GM23338 (cell line): ENCODE data around the gene RYR2. TPM values are rescaled to one million over a fixed set of nuclear protein-coding genes. Genes with fewer than 3 reads are reported as not detected.

ENCODE experiments used
- CREB1 ChIP-seq: fragments of 250-450 bp; sonication (Bioruptor Pico); IDR thresholded peaks from 2 replicates; pipeline ENCODE4 v1.5.0; 2020; ENCODE audit warnings: low read depth, mild to moderate bottlenecking, moderate library complexity
- CTCF ChIP-seq, 2 experiments: fragments of 200-600 bp in 1 of 2; sonication (generic) in 1 of 2; conservative IDR thresholded peaks; 2 replicates each; pipeline versions ENCODE4 v1.5.1 to v1.6.1; 2016 to 2017; ENCODE audit warnings: antibody characterized with exemption in 2 of 2, low read depth in 2 of 2, mild to moderate bottlenecking in 2 of 2, moderate library complexity in 1 of 2
- EZH2 ChIP-seq: fragments of 200-600 bp; sonication (generic); IDR thresholded peaks from one replicate; pipeline ENCODE4 v1.8.0; 2017; ENCODE audit warnings: antibody characterized with exemption, mild to moderate bottlenecking, low read depth; ENCODE audit not compliant: unreplicated experiment
- JUNB ChIP-seq: IDR thresholded peaks from one replicate; pipeline ENCODE4 v1.6.1; 2016; ENCODE audit warnings: antibody characterized with exemption; ENCODE audit not compliant: unreplicated experiment
- NANOG ChIP-seq: IDR thresholded peaks from 2 replicates; pipeline ENCODE4 v1.6.1; 2016; ENCODE audit warnings: antibody characterized with exemption, borderline replicate concordance
- POLR2AphosphoS5 ChIP-seq: IDR thresholded peaks from 2 replicates; pipeline ENCODE4 v1.6.1; 2016; ENCODE audit warnings: antibody characterized with exemption, low read depth
- ZNF114 ChIP-seq: fragments of 250-450 bp; sonication (Bioruptor Pico); IDR thresholded peaks from 2 replicates; pipeline ENCODE4 v1.5.0; 2020; ENCODE audit warnings: mild to moderate bottlenecking, moderate library complexity
- ZNF462 ChIP-seq: fragments of 250-450 bp; sonication (Bioruptor Pico); IDR thresholded peaks from 2 replicates; pipeline ENCODE4 v1.5.0; 2020; ENCODE audit warnings: mild to moderate bottlenecking, moderate library complexity
- polyA plus RNA-seq: library from polyadenylated mRNA; unstranded; fragments of >200 nt; fragmentation: Nextera tagmentation; extraction: Ambion mirVana; gene quantifications from 2 replicates; pipeline ENCODE4 v1.2.1, GENCODE V29; 2016
- total RNA-seq: library from RNA; depleted of rRNA; stranded (reverse); fragments of >200 nt; shearing (Covaris generic); gene quantifications from 2 replicates; pipeline ENCODE4 v1.2.3, GENCODE V29; 2014
- TF ChIP-seq, protein P1 (sequence below): IDR thresholded peaks from 2 replicates; pipeline ENCODE4 v1.6.1; 2016; ENCODE audit warnings: antibody characterized with exemption

Gene RYR2
- total and polyA plus RNA-seq, 2 experiments from 2014 or later, result 8.9 to 10.0 TPM

- TF ChIP-seq ZNF462 (CRISPR knock-in tag), result no peak
- no peak for TF ChIP-seq ZNF114
- no peak for TF ChIP-seq JUNB
- TF ChIP-seq POLR2AphosphoS5, result no peak
- no peak for TF ChIP-seq NANOG
- no peak for TF ChIP-seq CTCF (conservative IDR thresholded peaks at IDR 0.05; ENCODE audit: low read depth in 2 of 2)
- TF ChIP-seq, protein P1, sequence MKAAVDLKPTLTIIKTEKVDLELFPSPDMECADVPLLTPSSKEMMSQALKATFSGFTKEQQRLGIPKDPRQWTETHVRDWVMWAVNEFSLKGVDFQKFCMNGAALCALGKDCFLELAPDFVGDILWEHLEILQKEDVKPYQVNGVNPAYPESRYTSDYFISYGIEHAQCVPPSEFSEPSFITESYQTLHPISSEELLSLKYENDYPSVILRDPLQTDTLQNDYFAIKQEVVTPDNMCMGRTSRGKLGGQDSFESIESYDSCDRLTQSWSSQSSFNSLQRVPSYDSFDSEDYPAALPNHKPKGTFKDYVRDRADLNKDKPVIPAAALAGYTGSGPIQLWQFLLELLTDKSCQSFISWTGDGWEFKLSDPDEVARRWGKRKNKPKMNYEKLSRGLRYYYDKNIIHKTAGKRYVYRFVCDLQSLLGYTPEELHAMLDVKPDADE, result no peak
- TF ChIP-seq EZH2, result no peak
- no peak for TF ChIP-seq CREB1 (CRISPR knock-in tag)
Measured at GRCh38 chr1:237004116-237004515, 37.9 kb upstream of the RYR2 start, which contains the start of gene MT1HL1 (continued).
